HG03095 (cell line): ENCODE data around the gene POLR2F.

Experiments used
- ATAC-seq: cut with Tn5 transposase; IDR thresholded peaks from one replicate; pipeline ENCODE4 v1.9.1; 2021; ENCODE audit warnings: moderate library complexity; ENCODE audit not compliant: unreplicated experiment

The POLR2F gene

GRCh38 chr22:37953437-37954179 lies at the start of gene POLR2F, which contains the start of gene C22orf23:
Gene POLR2F (plus strand): TSS chr22:37953699. CDS start chr22:37953788, 89 bp downstream.
Gene C22orf23 (minus strand): TSS chr22:37953601. CDS start chr22:37953149, 452 bp downstream.
- ATAC-seq: peak; percentile 72

GRCh38 chr22:37904572-37905533 lies 48.6 kb upstream of the POLR2F start:
- no peak for ATAC-seq

GRCh38 chr22:37905534-37906363 lies 47.8 kb upstream of the POLR2F start, which contains the start of gene MICALL1:
Gene MICALL1 (plus strand): TSS chr22:37906297. CDS start chr22:37906423, 126 bp downstream.
- ATAC-seq: peak; percentile 71

- ATAC-seq: no peak
Observed at GRCh38 chr22:37906364-37907008, 47.0 kb upstream of the POLR2F start.

- no peak for ATAC-seq
Observed at GRCh38 chr22:37907036-37907954, 46.2 kb upstream of the POLR2F start.

- ATAC-seq: no peak
Observed at GRCh38 chr22:37909766-37910165, 43.7 kb upstream of the POLR2F start.

- ATAC-seq: no peak
Observed at GRCh38 chr22:37910890-37911672, 42.4 kb upstream of the POLR2F start.

GRCh38 chr22:37911697-37912096 lies 41.8 kb upstream of the POLR2F start:
- ATAC-seq: no peak

GRCh38 chr22:37912171-37912570 lies 41.3 kb upstream of the POLR2F start:
- ATAC-seq: no peak

GRCh38 chr22:37913233-37913721 lies 40.2 kb upstream of the POLR2F start:
- no peak for ATAC-seq

GRCh38 chr22:37916311-37916710 lies 37.2 kb upstream of the POLR2F start:
- ATAC-seq: no peak

- ATAC-seq: no peak
Observed at GRCh38 chr22:37917874-37918548, 35.5 kb upstream of the POLR2F start.

GRCh38 chr22:37918580-37919270 lies 34.8 kb upstream of the POLR2F start:
- no peak for ATAC-seq

- no peak for ATAC-seq
Observed at GRCh38 chr22:37920126-37920525, 33.4 kb upstream of the POLR2F start.

GRCh38 chr22:37922191-37922590 lies 31.3 kb upstream of the POLR2F start:
- ATAC-seq: no peak

GRCh38 chr22:37923927-37924326 lies 29.6 kb upstream of the POLR2F start:
- ATAC-seq: no peak
